DOHH2 (cell line): Measurements from ENCODE around the gene MRC1.

Experiments
- H3F3A ChIP-seq: fragments of 200-600 bp; sonication (generic), shearing (Covaris generic); 2 replicates; pipeline ENCODE4 v1.6.0; 2016; ENCODE audit warnings: antibody characterized with exemption, mild to moderate bottlenecking; ENCODE audit not compliant: control insufficient read depth, insufficient read depth
- H3K27ac ChIP-seq: fragments of 200-600 bp; sonication (generic); 2 replicates; pipeline ENCODE4 v1.5.1; 2014; ENCODE audit warnings: low read depth, mild to moderate bottlenecking, low read length, moderate library complexity
- H3K27me3 ChIP-seq: fragments of 200-600 bp; sonication (generic); 2 replicates; pipeline ENCODE4 v1.6.1; 2014; ENCODE audit warnings: mild to moderate bottlenecking, low read length, mixed read lengths; ENCODE audit not compliant: control insufficient read depth
- H3K36me3 ChIP-seq: fragments of 200-600 bp; sonication (generic); 2 replicates; pipeline ENCODE4 v1.6.1; 2014; ENCODE audit warnings: mild to moderate bottlenecking, low read length, moderate library complexity, mixed read lengths; ENCODE audit not compliant: control insufficient read depth
- H3K4me1 ChIP-seq: fragments of 200-600 bp; sonication (generic); 2 replicates; pipeline ENCODE4 v1.6.1; 2014; ENCODE audit warnings: mild to moderate bottlenecking, low read length, mixed read lengths; ENCODE audit not compliant: control insufficient read depth
- H3K4me2 ChIP-seq: fragments of 200-600 bp; sonication (generic); 2 replicates; pipeline ENCODE4 v1.6.0; 2014; ENCODE audit warnings: mild to moderate bottlenecking, low read length, moderate library complexity
- H3K4me3 ChIP-seq: fragments of 200-600 bp; sonication (generic); 2 replicates; pipeline ENCODE4 v1.5.1; 2014; ENCODE audit warnings: mild to moderate bottlenecking, low read length, mixed read lengths
- H3K79me2 ChIP-seq: fragments of 200-600 bp; sonication (generic); 2 replicates; pipeline ENCODE4 v1.6.1; 2014; ENCODE audit warnings: mild to moderate bottlenecking, low read length, mixed read lengths; ENCODE audit not compliant: control insufficient read depth
- H3K9me2 ChIP-seq: fragments of 200-600 bp; sonication (generic); replicated peaks from 2 replicates; pipeline ENCODE4 v1.6.1; 2014; ENCODE audit warnings: mild to moderate bottlenecking, low read length, mixed read lengths; ENCODE audit not compliant: control insufficient read depth
- H3K9me3 ChIP-seq: fragments of 200-600 bp; sonication (generic); 2 replicates; pipeline ENCODE4 v1.6.1; 2014; ENCODE audit warnings: antibody characterized with exemption, low read length, mixed read lengths; ENCODE audit not compliant: control insufficient read depth, insufficient read depth
- H4K20me1 ChIP-seq: fragments of 200-600 bp; sonication (generic); 2 replicates; pipeline ENCODE4 v1.6.0; 2014; ENCODE audit warnings: low read depth, mild to moderate bottlenecking, antibody characterized with exemption, low read length, moderate library complexity; ENCODE audit not compliant: control insufficient read depth, insufficient read depth
- EZH2phosphoT487 ChIP-seq: fragments of 200-600 bp; sonication (generic); IDR thresholded peaks from 2 replicates; pipeline ENCODE4 v1.6.1; 2017; ENCODE audit warnings: borderline replicate concordance, mild to moderate bottlenecking, antibody characterized with exemption, low read length, moderate library complexity, mixed read lengths
- TF ChIP-seq, protein P1 (sequence below): fragments of 200-600 bp; sonication (generic); IDR thresholded peaks from one replicate; pipeline ENCODE4 v1.5.1; 2014; ENCODE audit warnings: antibody characterized with exemption, mild to moderate bottlenecking, low read depth, low read length; ENCODE audit not compliant: poor library complexity, severe bottlenecking

Gene MRC1

DNA sequence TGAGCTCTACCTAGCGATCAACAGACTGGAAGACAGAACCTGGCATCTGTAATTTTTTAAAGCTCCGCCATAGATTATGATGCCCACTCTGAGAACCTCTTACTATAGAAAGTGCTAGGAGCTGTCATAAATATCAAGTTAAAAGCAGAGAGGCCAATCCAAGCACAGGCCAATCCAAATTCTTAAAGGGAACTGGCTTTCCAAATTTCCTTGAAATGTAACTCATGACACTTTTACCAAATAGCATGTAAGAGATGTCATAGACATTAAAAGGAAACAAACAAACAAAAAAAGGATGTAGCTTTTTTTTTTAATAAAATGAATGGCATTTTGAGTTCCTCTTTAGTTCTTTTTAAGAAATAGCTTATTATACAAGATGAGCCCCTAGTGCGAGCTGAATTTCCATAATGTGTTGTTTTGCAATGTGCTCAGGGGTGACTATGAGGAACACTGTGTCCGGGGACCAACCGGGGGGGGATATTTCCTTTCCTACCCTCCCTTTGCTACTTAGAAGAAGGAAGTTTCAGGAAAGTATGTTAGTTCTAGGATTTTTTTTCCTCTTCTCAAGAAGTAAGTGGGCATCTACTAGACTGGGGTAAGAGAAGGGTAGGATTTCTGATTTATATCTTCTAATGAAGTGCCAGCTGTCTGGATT is 23.7 kb upstream of the MRC1 start:
- peaks cover 9% of the 10 kb centered on the region for H3K4me1 ChIP-seq
- H3K4me2 ChIP-seq, result no peak overlapping the region
- H3K27me3 ChIP-seq, result no peaks in the 10 kb centered on the region
- H3K4me3 ChIP-seq, result no peak overlapping the region
- H3F3A ChIP-seq, result no peaks in the 10 kb centered on the region
- H3K79me2 ChIP-seq, result no peaks in the 10 kb centered on the region
- H3K9me3 ChIP-seq, result no peaks in the 10 kb centered on the region
- H3K36me3 ChIP-seq, result no peaks in the 10 kb centered on the region
- no peaks in the 10 kb centered on the region for H3K9me2 ChIP-seq
- no peak for TF ChIP-seq EZH2phosphoT487
- TF ChIP-seq, protein P1, sequence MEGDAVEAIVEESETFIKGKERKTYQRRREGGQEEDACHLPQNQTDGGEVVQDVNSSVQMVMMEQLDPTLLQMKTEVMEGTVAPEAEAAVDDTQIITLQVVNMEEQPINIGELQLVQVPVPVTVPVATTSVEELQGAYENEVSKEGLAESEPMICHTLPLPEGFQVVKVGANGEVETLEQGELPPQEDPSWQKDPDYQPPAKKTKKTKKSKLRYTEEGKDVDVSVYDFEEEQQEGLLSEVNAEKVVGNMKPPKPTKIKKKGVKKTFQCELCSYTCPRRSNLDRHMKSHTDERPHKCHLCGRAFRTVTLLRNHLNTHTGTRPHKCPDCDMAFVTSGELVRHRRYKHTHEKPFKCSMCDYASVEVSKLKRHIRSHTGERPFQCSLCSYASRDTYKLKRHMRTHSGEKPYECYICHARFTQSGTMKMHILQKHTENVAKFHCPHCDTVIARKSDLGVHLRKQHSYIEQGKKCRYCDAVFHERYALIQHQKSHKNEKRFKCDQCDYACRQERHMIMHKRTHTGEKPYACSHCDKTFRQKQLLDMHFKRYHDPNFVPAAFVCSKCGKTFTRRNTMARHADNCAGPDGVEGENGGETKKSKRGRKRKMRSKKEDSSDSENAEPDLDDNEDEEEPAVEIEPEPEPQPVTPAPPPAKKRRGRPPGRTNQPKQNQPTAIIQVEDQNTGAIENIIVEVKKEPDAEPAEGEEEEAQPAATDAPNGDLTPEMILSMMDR, result no peak
- no peaks in the 10 kb centered on the region for H4K20me1 ChIP-seq
- no peak overlapping the region for H3K27ac ChIP-seq

DNA sequence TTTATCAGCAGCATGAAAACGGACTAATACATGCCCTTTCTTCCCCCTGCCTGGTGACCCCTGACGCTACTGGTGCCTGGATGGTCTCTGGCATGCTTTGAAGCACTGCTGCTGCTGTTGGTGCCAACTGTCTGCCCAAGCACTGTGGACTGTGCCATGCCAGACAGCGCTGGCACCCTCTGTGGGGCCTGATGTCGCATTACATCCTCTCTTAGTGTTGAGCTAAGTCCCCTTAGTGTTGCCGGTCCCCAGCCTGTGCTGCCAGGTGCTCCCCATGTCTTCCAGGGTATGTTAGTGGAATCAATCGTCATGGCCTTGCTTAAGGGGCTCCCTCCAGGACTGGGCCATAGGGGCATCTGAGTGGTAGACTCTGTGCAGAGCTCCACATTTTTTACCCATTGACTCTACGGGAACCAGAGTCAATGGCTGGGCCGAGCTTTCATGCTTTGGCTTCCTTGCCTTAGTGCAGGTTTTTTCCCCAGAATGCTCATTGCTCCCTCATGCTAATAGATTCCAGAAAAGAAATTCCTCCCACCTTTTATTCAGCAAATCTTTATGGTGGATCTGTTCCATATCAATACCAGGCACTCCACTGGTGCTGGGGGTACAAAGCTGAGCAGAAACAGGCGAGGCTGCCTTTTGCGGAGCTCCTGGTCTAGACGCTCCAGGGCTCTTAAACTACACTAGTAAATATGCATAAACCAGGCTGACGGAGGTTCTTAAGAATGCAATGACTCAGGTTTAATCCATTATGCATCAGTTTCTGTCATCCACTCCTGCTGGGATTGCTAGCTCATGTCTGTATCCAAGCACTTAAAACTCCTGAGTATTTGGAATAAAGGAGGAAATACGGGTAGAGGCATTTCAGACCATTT is 21.8 kb upstream of the MRC1 start:
- no peak overlapping the region for H3K27ac ChIP-seq

DNA sequence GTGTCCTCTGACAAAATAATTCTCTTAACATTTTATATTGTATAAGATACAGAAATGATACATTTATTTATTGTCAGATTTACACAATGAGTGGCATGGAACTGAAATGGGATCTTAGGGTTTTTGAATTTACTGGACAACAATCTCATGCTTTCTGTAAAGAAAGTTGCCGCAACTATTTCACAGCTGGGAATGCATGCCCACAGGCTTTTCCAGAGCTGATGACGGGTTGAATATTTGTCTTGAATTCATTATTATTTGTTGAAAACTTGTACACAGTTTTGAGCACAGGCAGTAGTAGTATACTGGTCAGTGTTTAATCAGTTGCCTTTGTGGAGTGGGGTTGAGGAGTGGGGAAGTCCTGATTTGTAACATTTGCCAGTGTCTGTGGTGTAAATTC is 20.5 kb upstream of the MRC1 start:
- Histone ChIP-seq H3F3A (no peaks in the 10 kb centered on the region), H3K4me2 (no peak overlapping the region), H3K79me2 (no peaks in the 10 kb centered on the region), H3K4me1 (no peaks in the 10 kb centered on the region), H3K27me3 (no peaks in the 10 kb centered on the region), H3K27ac (no peak overlapping the region), H3K4me3 (no peak overlapping the region), H3K9me2 (no peaks in the 10 kb centered on the region), H4K20me1 (no peaks in the 10 kb centered on the region), H3K9me3 (no peaks in the 10 kb centered on the region), H3K36me3 (no peaks in the 10 kb centered on the region)
- TF ChIP-seq, protein P1, result no peak
- TF ChIP-seq EZH2phosphoT487, result no peak

More for the DNA sequence above, 21.8 kb upstream of the MRC1 start:
- Histone ChIP-seq H4K20me1 (no peaks in the 10 kb centered on the region), H3K4me3 (no peak overlapping the region), H3K4me2 (no peak overlapping the region), H3K36me3 (no peaks in the 10 kb centered on the region), H3K79me2 (no peaks in the 10 kb centered on the region), H3F3A (no peaks in the 10 kb centered on the region), H3K27me3 (no peaks in the 10 kb centered on the region), H3K9me2 (no peaks in the 10 kb centered on the region), H3K9me3 (no peaks in the 10 kb centered on the region), H3K4me1 (no peaks in the 10 kb centered on the region)
- no peak for TF ChIP-seq EZH2phosphoT487
- TF ChIP-seq, protein P1, result no peak
